ENCODE results near the gene RMND5A.

RMND5A gene

GRCh38 chr2:86778957-86779356 lies 58.9 kb downstream of the RMND5A start:
- DNase-seq (ENCODE audit: low read depth, low spot score): no peak
- ChIA-PET POLR2A (no interaction called here), CTCF (interaction anchor here (5.6 kb wide), 1 partner anchor 14 kb away, joined by 41 read pairs; no protein-coding TSS in a partner anchor)
- TF ChIP-seq CTCF (IDR thresholded peaks at IDR 0.05; ENCODE audit: insufficient read depth, low read length, missing control alignments): no peak
- H3K4me3 ChIP-seq (ENCODE audit: low read depth, low read length): no peak overlapping the region

GRCh38 chr2:86779971-86780370 lies 59.9 kb downstream of the RMND5A start:
- CTCF ChIA-PET: interaction anchor here (5.6 kb wide), 1 partner anchor 15 kb away, joined by 41 read pairs; no protein-coding TSS in a partner anchor
- POLR2A ChIA-PET: no interaction called here
- TF ChIP-seq CTCF (IDR thresholded peaks at IDR 0.05; ENCODE audit: insufficient read depth, low read length, missing control alignments): no peak
- no peak overlapping the region for H3K4me3 ChIP-seq (ENCODE audit: low read depth, low read length)
- no peak for DNase-seq (ENCODE audit: low read depth, low spot score)

- CTCF ChIA-PET: interaction anchor here (5.6 kb wide), 1 partner anchor 17 kb away, joined by 41 read pairs; no protein-coding TSS in a partner anchor
- no peak for TF ChIP-seq CTCF (IDR thresholded peaks at IDR 0.05; ENCODE audit: insufficient read depth, low read length, missing control alignments)
- POLR2A ChIA-PET: interaction anchor here (0.5 kb wide), 1 partner anchor 1267 kb away, joined by 3 read pairs; no protein-coding TSS in a partner anchor
- H3K4me3 ChIP-seq (ENCODE audit: low read depth, low read length): no peak overlapping the region
- DNase-seq (ENCODE audit: low read depth, low spot score): no peak
These were observed 61.3 kb downstream of the RMND5A start for GRCh38 chr2:86781363-86781762.

GRCh38 chr2:86782748-86783147 lies 62.7 kb downstream of the RMND5A start:
- ChIA-PET POLR2A (no interaction called here), CTCF (interaction anchor here (1.1 kb wide), 1 partner anchor 17 kb away, joined by 7 read pairs; no protein-coding TSS in a partner anchor)
- no peak for DNase-seq (ENCODE audit: low read depth, low spot score)
- TF ChIP-seq CTCF (IDR thresholded peaks at IDR 0.05; ENCODE audit: insufficient read depth, low read length, missing control alignments): no peak
- H3K4me3 ChIP-seq (ENCODE audit: low read depth, low read length): no peak overlapping the region

- TF ChIP-seq CTCF (IDR thresholded peaks at IDR 0.05; ENCODE audit: insufficient read depth, low read length, missing control alignments): no peak
These were observed 63.7 kb downstream of the RMND5A start for GRCh38 chr2:86783615-86784339.

GRCh38 chr2:86785456-86785855 lies 65.4 kb downstream of the RMND5A start:
- DNase-seq (ENCODE audit: low read depth, low spot score): no peak
- ChIA-PET POLR2A (no interaction called here), CTCF (interaction anchor here (0.6 to 1.3 kb wide), 2 partner anchors 20 to 23 kb away, joined by 3 to 4 read pairs; no protein-coding TSS in a partner anchor)
- H3K4me3 ChIP-seq (ENCODE audit: low read depth, low read length): no peak overlapping the region
- TF ChIP-seq CTCF (IDR thresholded peaks at IDR 0.05; ENCODE audit: insufficient read depth, low read length, missing control alignments): no peak

More at GRCh38 chr2:86783615-86784339, 63.7 kb downstream of the RMND5A start:
- POLR2A ChIA-PET: no interaction called here
- no peak overlapping the region for H3K4me3 ChIP-seq (ENCODE audit: low read depth, low read length)
- CTCF ChIA-PET: no interaction called here
- DNase-seq (ENCODE audit: low read depth, low spot score): no peak
